Stomach (tissue), 4 donors: ENCODE data around the gene C2orf42.

Experiments used
- EP300 ChIP-seq: sonication (generic); formaldehyde crosslinking; IDR thresholded peaks from one replicate; pipeline ENCODE4 v1.6.1; 2017; ENCODE audit warnings: antibody characterized with exemption
- TF ChIP-seq, protein P1 (sequence below), 7 experiments: fragments of 450-650 bp in 4 of 7; fragments of 200-600 bp in 3 of 7; sonication (generic) in 3 of 7; IDR thresholded peaks; one replicate each; pipeline ENCODE4 v1.5.1; 2016 to 2019; ENCODE audit warnings: antibody characterized with exemption in 7 of 7, control low read depth in 2 of 7, mild to moderate bottlenecking in 1 of 7

GRCh38 chr2:70233926-70234325 lies 43.1 kb upstream of the C2orf42 start:
- TF ChIP-seq, protein P1, sequence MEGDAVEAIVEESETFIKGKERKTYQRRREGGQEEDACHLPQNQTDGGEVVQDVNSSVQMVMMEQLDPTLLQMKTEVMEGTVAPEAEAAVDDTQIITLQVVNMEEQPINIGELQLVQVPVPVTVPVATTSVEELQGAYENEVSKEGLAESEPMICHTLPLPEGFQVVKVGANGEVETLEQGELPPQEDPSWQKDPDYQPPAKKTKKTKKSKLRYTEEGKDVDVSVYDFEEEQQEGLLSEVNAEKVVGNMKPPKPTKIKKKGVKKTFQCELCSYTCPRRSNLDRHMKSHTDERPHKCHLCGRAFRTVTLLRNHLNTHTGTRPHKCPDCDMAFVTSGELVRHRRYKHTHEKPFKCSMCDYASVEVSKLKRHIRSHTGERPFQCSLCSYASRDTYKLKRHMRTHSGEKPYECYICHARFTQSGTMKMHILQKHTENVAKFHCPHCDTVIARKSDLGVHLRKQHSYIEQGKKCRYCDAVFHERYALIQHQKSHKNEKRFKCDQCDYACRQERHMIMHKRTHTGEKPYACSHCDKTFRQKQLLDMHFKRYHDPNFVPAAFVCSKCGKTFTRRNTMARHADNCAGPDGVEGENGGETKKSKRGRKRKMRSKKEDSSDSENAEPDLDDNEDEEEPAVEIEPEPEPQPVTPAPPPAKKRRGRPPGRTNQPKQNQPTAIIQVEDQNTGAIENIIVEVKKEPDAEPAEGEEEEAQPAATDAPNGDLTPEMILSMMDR (IDR thresholded peaks at IDR 0.05), result no peak
- TF ChIP-seq EP300, result no peak
